H1 (cell line): ENCODE results near the gene NEK11. TPM values are rescaled to one million over a fixed set of nuclear protein-coding genes. Genes with fewer than 3 reads are reported as not detected.

Experiments
- CTCF ChIA-PET: fragments of 300-600 bp; sonication (Branson Sonifier 250); formaldehyde crosslinking; loops from one replicate; lab custom pipeline; 2021; ENCODE audit not compliant: partially characterized antibody; lab: Charles Lee
- POLR2A ChIA-PET: fragments of 300-600 bp; sonication (Branson Sonifier 250); formaldehyde crosslinking; loops from one replicate; lab custom pipeline; 2021; ENCODE audit warnings: inconsistent platforms; ENCODE audit not compliant: partially characterized antibody; lab: Charles Lee
- DNase-seq, 2 experiments: peaks; one replicate each; pipeline versions ENCODE4 v3.0.0 to v3.0.0-alpha.2; 2010 to 2022; ENCODE audit warnings: low spot score in 2 of 2, low read depth in 1 of 2, mixed read lengths in 1 of 2
- FAIRE-seq: peaks from 2 replicates; lab custom pipeline; 2011; peaks lifted over from hg19 to GRCh38; lab: Jason Lieb, UNC
- H2AFZ ChIP-seq: 2 replicates; pipeline ENCODE4 v1.8.1; 2012; ENCODE audit warnings: low read length, inconsistent platforms
- H2AK5ac ChIP-seq: 2 replicates; pipeline ENCODE4 v1.6.1; 2013; ENCODE audit warnings: low read depth, low read length
- H2BK120ac ChIP-seq: replicated peaks from 2 replicates; pipeline ENCODE3; 2013; ENCODE audit warnings: low read depth, low read length, inconsistent platforms
- H2BK12ac ChIP-seq: 2 replicates; pipeline ENCODE4 v1.6.1; 2013; ENCODE audit warnings: low read depth, low read length
- H2BK15ac ChIP-seq: 2 replicates; pipeline ENCODE4 v1.6.1; 2013; ENCODE audit warnings: low read length
- H2BK20ac ChIP-seq: 2 replicates; pipeline ENCODE4 v1.6.1; 2013; ENCODE audit warnings: low read length
- H2BK5ac ChIP-seq: 2 replicates; pipeline ENCODE4 v1.6.1; 2013; ENCODE audit warnings: low read depth, low read length
- H3K14ac ChIP-seq: 2 replicates; pipeline ENCODE4 v1.6.1; 2013; ENCODE audit warnings: inconsistent platforms; ENCODE audit not compliant: insufficient read length
- H3K18ac ChIP-seq: 2 replicates; pipeline ENCODE4 v1.6.1; 2013; ENCODE audit warnings: low read length; ENCODE audit errors: extremely low read depth
- H3K23ac ChIP-seq: 2 replicates; pipeline ENCODE4 v1.6.1; 2013; ENCODE audit warnings: inconsistent platforms; ENCODE audit not compliant: insufficient read length
- H3K23me2 ChIP-seq: 2 replicates; pipeline ENCODE4 v1.6.1; 2013; ENCODE audit warnings: low read depth, low read length
- H3K27ac ChIP-seq: 2 replicates; pipeline ENCODE4 v1.6.1; 2011; ENCODE audit warnings: low read depth, low read length, inconsistent platforms
- H3K27me3 ChIP-seq, 4 experiments: replicated peaks in 1 of 4; 1 replicate in 1 of 4; 2 replicates in 3 of 4; pipeline versions ENCODE4 v1.6.1 to v1.8.1; 2011 to 2013; ENCODE audit warnings: low read length in 3 of 4, mild to moderate bottlenecking in 3 of 4, inconsistent platforms in 2 of 4, mixed read lengths in 2 of 4, moderate library complexity in 1 of 4; ENCODE audit not compliant: control insufficient read depth in 3 of 4, insufficient read depth in 3 of 4; ENCODE audit errors: extremely low read depth in 1 of 4
- H3K36me3 ChIP-seq, 4 experiments: 2 replicates each; pipeline versions ENCODE4 v1.6.1 to v1.8.1; 2011 to 2013; ENCODE audit warnings: mild to moderate bottlenecking in 4 of 4, low read length in 3 of 4, moderate library complexity in 2 of 4, control low read depth in 1 of 4, inconsistent platforms in 1 of 4; ENCODE audit not compliant: insufficient read depth in 4 of 4, control insufficient read depth in 2 of 4
- H3K4ac ChIP-seq: replicated peaks from 2 replicates; pipeline ENCODE3; 2013; ENCODE audit warnings: low read length, low read depth, mixed read lengths, inconsistent platforms; ENCODE audit not compliant: insufficient read length
- H3K4me1 ChIP-seq, 4 experiments: replicated peaks in 1 of 4; 1 replicate in 1 of 4; 2 replicates in 3 of 4; pipeline versions ENCODE4 v1.6.1 to v1.8.1; 2011 to 2013; ENCODE audit warnings: low read length in 3 of 4, inconsistent platforms in 2 of 4, mixed read lengths in 1 of 4; ENCODE audit not compliant: insufficient read depth in 4 of 4, control insufficient read depth in 3 of 4
- H3K4me2 ChIP-seq, 2 experiments: 2 replicates each; pipeline versions ENCODE4 v1.6.1 to v1.8.1; 2011 to 2013; ENCODE audit warnings: low read depth in 2 of 2, low read length in 2 of 2, control low read depth in 1 of 2, inconsistent platforms in 1 of 2, mild to moderate bottlenecking in 1 of 2; ENCODE audit not compliant: insufficient read depth in 1 of 2
- H3K4me3 ChIP-seq, 4 experiments: fragments of 200-600, 300-600 bp in 1 of 4; sonication (generic), shearing (Covaris generic), sonication (Bioruptor Twin) in 1 of 4; 2 replicates each; pipeline versions ENCODE4 v1.5.1 to v1.8.1; 2011 to 2016; ENCODE audit warnings: low read length in 4 of 4, low read depth in 3 of 4, control low read depth in 2 of 4, inconsistent platforms in 2 of 4, mild to moderate bottlenecking in 2 of 4, mixed read lengths in 1 of 4, moderate library complexity in 1 of 4; ENCODE audit not compliant: insufficient read depth in 2 of 4; ENCODE audit errors: extremely low read depth in 1 of 4
- H3K56ac ChIP-seq: replicated peaks from 2 replicates; pipeline ENCODE3; 2013; ENCODE audit warnings: low read depth, mild to moderate bottlenecking, mixed read lengths, low read length, inconsistent platforms; ENCODE audit not compliant: insufficient read length
- H3K79me1 ChIP-seq: 2 replicates; pipeline ENCODE4 v1.6.1; 2013; ENCODE audit warnings: low read depth, low read length, control low read depth
- H3K79me2 ChIP-seq, 2 experiments: 2 replicates each; pipeline versions ENCODE4 v1.6.1 to v1.8.1; 2012 to 2013; ENCODE audit warnings: low read length in 2 of 2, mild to moderate bottlenecking in 2 of 2, inconsistent platforms in 1 of 2; ENCODE audit not compliant: insufficient read depth in 2 of 2, control insufficient read depth in 1 of 2
- H3K9ac ChIP-seq, 4 experiments: replicated peaks in 1 of 4; 1 replicate in 1 of 4; 2 replicates in 3 of 4; pipeline versions ENCODE4 v1.6.1 to v1.8.1; 2011 to 2013; ENCODE audit warnings: low read depth in 3 of 4, low read length in 3 of 4, control low read depth in 2 of 4, mild to moderate bottlenecking in 2 of 4, moderate library complexity in 2 of 4, inconsistent platforms in 1 of 4; ENCODE audit errors: extremely low read depth in 1 of 4
- H3K9me3 ChIP-seq, 2 experiments: 2 replicates each; pipeline versions ENCODE4 v1.6.1 to v1.8.1; 2012 to 2013; ENCODE audit warnings: mild to moderate bottlenecking in 2 of 2, moderate library complexity in 2 of 2, control low read depth in 1 of 2, inconsistent platforms in 1 of 2, low read depth in 1 of 2, low read length in 1 of 2, mixed read lengths in 1 of 2; ENCODE audit not compliant: insufficient read depth in 2 of 2
- H4K20me1 ChIP-seq, 2 experiments: replicated peaks in 1 of 2; 2 replicates each; pipeline versions ENCODE3 to v1.8.1; 2011 to 2013; ENCODE audit warnings: inconsistent platforms in 2 of 2, low read length in 2 of 2, mild to moderate bottlenecking in 1 of 2; ENCODE audit not compliant: insufficient read depth in 2 of 2, control insufficient read depth in 1 of 2
- H4K5ac ChIP-seq: 2 replicates; pipeline ENCODE4 v1.6.1; 2013; ENCODE audit warnings: low read length, low read depth, mixed read lengths, inconsistent platforms; ENCODE audit not compliant: insufficient read length
- H4K8ac ChIP-seq: 2 replicates; pipeline ENCODE4 v1.8.0; 2013; ENCODE audit warnings: mild to moderate bottlenecking, moderate library complexity, low read length, inconsistent platforms; ENCODE audit not compliant: insufficient read depth; ENCODE audit errors: extremely low read depth
- H4K91ac ChIP-seq: replicated peaks from 2 replicates; pipeline ENCODE3; 2013; ENCODE audit warnings: low read length, mixed read lengths, inconsistent platforms; ENCODE audit not compliant: insufficient read length
- CEBPB ChIP-seq: IDR thresholded peaks from 2 replicates; pipeline ENCODE4 v1.6.1; 2012; ENCODE audit warnings: low read depth, low read length
- CHD2 ChIP-seq: IDR thresholded peaks from 2 replicates; pipeline ENCODE4 v1.6.1; 2012; ENCODE audit warnings: low read length, improper control_type of control experiment
- CREB1 ChIP-seq: IDR thresholded peaks from 2 replicates; pipeline ENCODE4 v1.6.1; 2012; ENCODE audit warnings: inconsistent platforms
- KDM1A ChIP-seq: fragments of 200-600, 300-600 bp; sonication (generic); IDR thresholded peaks from 2 replicates; pipeline ENCODE4 v1.7.1; 2016; ENCODE audit warnings: mild to moderate bottlenecking, low read length, borderline replicate concordance
- NRF1 ChIP-seq: IDR thresholded peaks from 2 replicates; pipeline ENCODE4 v1.6.1; 2011; ENCODE audit warnings: mild to moderate bottlenecking, low read depth, low read length, improper control_type of control experiment
- PHF8 ChIP-seq: fragments of 200-600 bp; sonication (generic); conservative IDR thresholded peaks from 2 replicates; pipeline ENCODE4 v1.7.1; 2012; ENCODE audit warnings: low read depth, mild to moderate bottlenecking, inconsistent platforms, low read length, moderate library complexity
- WGBS, 2 experiments: shearing (Covaris generic) in 1 of 2; methylation state at CpG; one replicate each; pipeline versions ENCODE4 v1.1.6 to v1.1.7; 2013 to 2015; ENCODE audit warnings: low lambda C conversion rate in 2 of 2, mixed read lengths in 2 of 2, inconsistent platforms in 1 of 2, low coverage in 1 of 2, missing lambda C conversion rate in 1 of 2; ENCODE audit not compliant: insufficient replicate concordance in 2 of 2, insufficient coverage in 1 of 2, insufficient read length in 1 of 2; ENCODE audit errors: extremely low coverage in 1 of 2, missing lambda C conversion rate in 1 of 2; 5-methylcytosine and 5-hydroxymethylcytosine counted together
- polyA plus RNA-seq, 7 experiments: library from polyadenylated mRNA; depleted of rRNA in 3 of 7; stranded (reverse) in 5 of 7; unstranded in 2 of 7; fragments of >200 nt in 5 of 7; fragments of 200-250 nt in 2 of 7; gene quantifications; 1 replicate in 5 of 7; 2 replicates in 1 of 7; 4 replicates in 1 of 7; pipeline versions ENCODE4 v1.2.1 to v1.2.3, GENCODE V29; 2011 to 2013; ENCODE audit warnings: missing spikeins in 2 of 7, mixed read lengths in 2 of 7
- total RNA-seq: library from RNA; stranded (reverse); fragmentation: NEBNext Ultra II Directional; extraction: Animal tissue kit (Norgen Biotek cat#: 25700); gene quantifications from 2 replicates; pipeline ENCODE4 v1.2.1, GENCODE V29; 2021
- TF ChIP-seq, protein P1 (sequence below): IDR thresholded peaks from 2 replicates; pipeline ENCODE4 v1.6.1; 2011; ENCODE audit warnings: low read length, improper control_type of control experiment
- TF ChIP-seq, protein P2 (sequence below): IDR thresholded peaks from 2 replicates; pipeline ENCODE4 v1.6.1; 2011; ENCODE audit warnings: low read depth, mild to moderate bottlenecking, low read length; ENCODE audit not compliant: insufficient read depth
- TF ChIP-seq, protein P3 (sequence below): IDR thresholded peaks from 2 replicates; pipeline ENCODE4 v1.6.1; 2012; ENCODE audit warnings: inconsistent platforms
- TF ChIP-seq, protein P4 (sequence below): IDR thresholded peaks from 2 replicates; pipeline ENCODE4 v1.6.1; 2012; ENCODE audit warnings: low read length, inconsistent platforms

Gene NEK11
- total and polyA plus RNA-seq, 2 of the 8 experiments (the other 6 are each of a cell fraction or from before 2014, with no cell fraction given): 0.60 TPM; not detected in 1

DNA sequence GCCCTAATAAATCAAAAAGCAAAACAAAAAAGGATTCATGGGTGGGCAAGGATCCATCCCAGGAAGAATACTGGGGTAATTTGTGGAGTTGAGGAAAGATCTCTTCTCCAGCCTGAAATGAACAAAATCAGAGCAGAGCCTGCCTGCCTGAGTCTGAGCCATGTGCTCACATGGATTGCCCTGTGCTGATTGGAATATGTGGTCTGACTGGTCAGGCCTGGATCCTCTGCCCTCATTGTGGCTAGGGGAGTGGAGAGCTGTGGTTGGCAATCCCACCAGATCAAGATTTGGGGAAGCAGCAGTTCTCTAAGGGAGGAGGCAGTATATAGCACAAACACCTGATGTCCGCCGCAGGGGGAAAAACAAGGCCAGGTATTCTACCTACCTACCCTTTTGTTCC is 348.1 kb downstream of the NEK11 start:
- Histone ChIP-seq H3K27me3 (no peaks in the 10 kb centered on the region), H3K79me1 (no peaks in the 10 kb centered on the region), H3K14ac (no peak overlapping the region), H3K4me2 (no peak overlapping the region), H2BK12ac (no peak overlapping the region), H3K9ac (no peak overlapping the region), H4K20me1 (no peaks in the 10 kb centered on the region), H3K4me3 (no peak overlapping the region), H3K56ac (no peak overlapping the region), H3K4me1 (no peaks in the 10 kb centered on the region; a peak in 1 of 7 replicates), H4K91ac (no peak overlapping the region), H3K23me2 (no peaks in the 10 kb centered on the region), H3K23ac (no peak overlapping the region), H2BK5ac (no peak overlapping the region), H2AK5ac (no peak overlapping the region), H3K79me2 (no peaks in the 10 kb centered on the region), H2AFZ (no peak overlapping the region), H4K5ac (no peak overlapping the region), H3K18ac (no peak overlapping the region), H2BK20ac (no peak overlapping the region), H4K8ac (no peak overlapping the region), H2BK15ac (no peak overlapping the region), H3K27ac (no peak overlapping the region), H2BK120ac (no peak overlapping the region), H3K4ac (no peak overlapping the region), H3K9me3 (peaks cover 0 to 9% of the 10 kb centered on the region in 2 experiments; a peak in 1 of 4 replicates), H3K36me3 (peaks cover 0 to 6% (median 3%) of the 10 kb centered on the region in 4 experiments; a peak in 3 of 8 replicates)
- no peak for DNase-seq
- 100% methylated on average over 2 of the region's 2 CpGs; no CpG with 5 or more reads in 1 of the 2 experiments for WGBS, 2 experiments
- FAIRE-seq: no peak
- POLR2A ChIA-PET: interaction anchor here (2.4 kb wide), 1 partner anchor 11 kb away, joined by 7 read pairs; no protein-coding TSS in a partner anchor
- CTCF ChIA-PET: no interaction called here
- TF ChIP-seq, protein P1, sequence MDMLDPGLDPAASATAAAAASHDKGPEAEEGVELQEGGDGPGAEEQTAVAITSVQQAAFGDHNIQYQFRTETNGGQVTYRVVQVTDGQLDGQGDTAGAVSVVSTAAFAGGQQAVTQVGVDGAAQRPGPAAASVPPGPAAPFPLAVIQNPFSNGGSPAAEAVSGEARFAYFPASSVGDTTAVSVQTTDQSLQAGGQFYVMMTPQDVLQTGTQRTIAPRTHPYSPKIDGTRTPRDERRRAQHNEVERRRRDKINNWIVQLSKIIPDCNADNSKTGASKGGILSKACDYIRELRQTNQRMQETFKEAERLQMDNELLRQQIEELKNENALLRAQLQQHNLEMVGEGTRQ: no peak
- TF ChIP-seq PHF8 (no peak), CHD2 (no peak), KDM1A (no peak), CREB1 (no peak), CEBPB (no peak), NRF1 (no peak)
- TF ChIP-seq, protein P2, sequence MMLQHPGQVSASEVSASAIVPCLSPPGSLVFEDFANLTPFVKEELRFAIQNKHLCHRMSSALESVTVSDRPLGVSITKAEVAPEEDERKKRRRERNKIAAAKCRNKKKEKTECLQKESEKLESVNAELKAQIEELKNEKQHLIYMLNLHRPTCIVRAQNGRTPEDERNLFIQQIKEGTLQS: no peak
- TF ChIP-seq, protein P3, sequence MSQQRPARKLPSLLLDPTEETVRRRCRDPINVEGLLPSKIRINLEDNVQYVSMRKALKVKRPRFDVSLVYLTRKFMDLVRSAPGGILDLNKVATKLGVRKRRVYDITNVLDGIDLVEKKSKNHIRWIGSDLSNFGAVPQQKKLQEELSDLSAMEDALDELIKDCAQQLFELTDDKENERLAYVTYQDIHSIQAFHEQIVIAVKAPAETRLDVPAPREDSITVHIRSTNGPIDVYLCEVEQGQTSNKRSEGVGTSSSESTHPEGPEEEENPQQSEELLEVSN: no peak
- TF ChIP-seq, protein P4, sequence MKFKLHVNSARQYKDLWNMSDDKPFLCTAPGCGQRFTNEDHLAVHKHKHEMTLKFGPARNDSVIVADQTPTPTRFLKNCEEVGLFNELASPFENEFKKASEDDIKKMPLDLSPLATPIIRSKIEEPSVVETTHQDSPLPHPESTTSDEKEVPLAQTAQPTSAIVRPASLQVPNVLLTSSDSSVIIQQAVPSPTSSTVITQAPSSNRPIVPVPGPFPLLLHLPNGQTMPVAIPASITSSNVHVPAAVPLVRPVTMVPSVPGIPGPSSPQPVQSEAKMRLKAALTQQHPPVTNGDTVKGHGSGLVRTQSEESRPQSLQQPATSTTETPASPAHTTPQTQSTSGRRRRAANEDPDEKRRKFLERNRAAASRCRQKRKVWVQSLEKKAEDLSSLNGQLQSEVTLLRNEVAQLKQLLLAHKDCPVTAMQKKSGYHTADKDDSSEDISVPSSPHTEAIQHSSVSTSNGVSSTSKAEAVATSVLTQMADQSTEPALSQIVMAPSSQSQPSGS: no peak
